Neural cell (in vitro differentiated cells): Measurements from ENCODE around the gene CAPN13. TPM values are rescaled to one million over a fixed set of nuclear protein-coding genes. Genes with fewer than 3 reads are reported as not detected.

Experiments used
- H2AFZ ChIP-seq: fragments of 200-600, 300-800 bp; sonication (generic), shearing (Covaris generic); 2 replicates; pipeline ENCODE4 v1.6.0; 2014; ENCODE audit warnings: low read depth, mild to moderate bottlenecking, antibody characterized with exemption, low read length, moderate library complexity
- H3F3A ChIP-seq: fragments of 200-600 bp; shearing (Covaris generic); 2 replicates; pipeline ENCODE4 v1.6.1; 2016; ENCODE audit warnings: mild to moderate bottlenecking, moderate library complexity, mixed read lengths, antibody characterized with exemption, low read length; ENCODE audit not compliant: insufficient read depth, poor library complexity, severe bottlenecking
- H3K27ac ChIP-seq: fragments of 200-600, 300-800 bp; sonication (generic), shearing (Covaris generic); 2 replicates; pipeline ENCODE4 v1.5.1; 2014; ENCODE audit warnings: mild to moderate bottlenecking, low read length, moderate library complexity
- H3K27me3 ChIP-seq: fragments of 300-800, 200-600 bp; sonication (generic), shearing (Covaris generic); 2 replicates; pipeline ENCODE4 v1.6.0; 2014; ENCODE audit warnings: mild to moderate bottlenecking, low read depth, low read length, moderate library complexity; ENCODE audit not compliant: insufficient read depth
- H3K36me3 ChIP-seq: fragments of 300-800, 200-600 bp; sonication (generic), shearing (Covaris generic); 2 replicates; pipeline ENCODE4 v1.5.1; 2014; ENCODE audit warnings: mild to moderate bottlenecking, antibody characterized with exemption, low read length, moderate library complexity; ENCODE audit not compliant: insufficient read depth
- H3K4me2 ChIP-seq: fragments of 300-800, 200-600 bp; sonication (generic), shearing (Covaris generic); 2 replicates; pipeline ENCODE4 v1.6.0; 2014; ENCODE audit warnings: mild to moderate bottlenecking, low read length
- H3K4me3 ChIP-seq: fragments of 300-800, 200-600 bp; sonication (generic), shearing (Covaris generic); 2 replicates; pipeline ENCODE4 v1.5.1; 2014; ENCODE audit warnings: mild to moderate bottlenecking, low read length, moderate library complexity
- H3K79me2 ChIP-seq: fragments of 200-600 bp; shearing (Covaris generic); replicated peaks from 2 replicates; pipeline ENCODE4 v1.6.0; 2014; ENCODE audit warnings: mild to moderate bottlenecking, low read length, moderate library complexity; ENCODE audit not compliant: insufficient read depth
- H3K9ac ChIP-seq: fragments of 300-800, 200-600 bp; sonication (generic), shearing (Covaris generic); 2 replicates; pipeline ENCODE4 v1.6.1; 2016; ENCODE audit warnings: mild to moderate bottlenecking, low read length, mixed read lengths
- H3K9me2 ChIP-seq: fragments of 200-600 bp; shearing (Covaris generic); 2 replicates; pipeline ENCODE4 v1.6.1; 2016; ENCODE audit warnings: mild to moderate bottlenecking, low read length, mixed read lengths; ENCODE audit not compliant: insufficient read depth
- H3K9me3 ChIP-seq: fragments of 200-600, 300-800 bp; sonication (generic), shearing (Covaris generic); 2 replicates; pipeline ENCODE4 v1.6.1; 2016; ENCODE audit warnings: mild to moderate bottlenecking, mixed run types, low read length, moderate library complexity, mixed read lengths
- H4K20me1 ChIP-seq: fragments of 200-600 bp; shearing (Covaris generic); 2 replicates; pipeline ENCODE4 v1.6.1; 2016; ENCODE audit warnings: mild to moderate bottlenecking, mixed run types; ENCODE audit not compliant: insufficient read depth
- EP300 ChIP-seq: fragments of 450-650 bp; conservative IDR thresholded peaks from 2 replicates; pipeline ENCODE4 v1.6.1; 2014; ENCODE audit warnings: antibody characterized with exemption, mild to moderate bottlenecking, moderate library complexity; ENCODE audit not compliant: poor library complexity, severe bottlenecking
- EZH2 ChIP-seq: fragments of 200-600, 300-800 bp; shearing (Covaris generic), sonication (generic); IDR thresholded peaks from 2 replicates; pipeline ENCODE4 v1.6.1; 2014; ENCODE audit warnings: antibody characterized with exemption, low read length, borderline replicate concordance, mild to moderate bottlenecking; ENCODE audit not compliant: insufficient read depth, poor library complexity, severe bottlenecking
- MXI1 ChIP-seq: fragments of 450-650 bp; conservative IDR thresholded peaks from 2 replicates; pipeline ENCODE4 v1.6.1; 2014; ENCODE audit warnings: antibody characterized with exemption, mild to moderate bottlenecking; ENCODE audit not compliant: poor library complexity, severe bottlenecking
- POLR2AphosphoS5 ChIP-seq: IDR thresholded peaks from 2 replicates; pipeline ENCODE4 v1.6.1; 2012
- RAD21 ChIP-seq: fragments of 450-650 bp; conservative IDR thresholded peaks from 2 replicates; pipeline ENCODE4 v1.6.1; 2014; ENCODE audit warnings: antibody characterized with exemption, mild to moderate bottlenecking, moderate library complexity
- SMC3 ChIP-seq: fragments of 450-650 bp; conservative IDR thresholded peaks from 2 replicates; pipeline ENCODE4 v1.6.1; 2014; ENCODE audit warnings: antibody characterized with exemption, mild to moderate bottlenecking, moderate library complexity; ENCODE audit not compliant: poor library complexity
- TAF1 ChIP-seq: IDR thresholded peaks from 2 replicates; pipeline ENCODE4 v1.6.1; 2012; ENCODE audit warnings: low read depth
- polyA plus RNA-seq: library from polyadenylated mRNA; depleted of rRNA; stranded (reverse); fragments of >200 nt; gene quantifications from 2 replicates; pipeline ENCODE4 v1.2.3, GENCODE V29; 2014
- TF ChIP-seq, protein P1 (sequence below): fragments of 450-650 bp; IDR thresholded peaks from 2 replicates; pipeline ENCODE4 v1.5.1; 2014; ENCODE audit warnings: antibody characterized with exemption, mild to moderate bottlenecking, moderate library complexity; ENCODE audit not compliant: poor library complexity, severe bottlenecking
- TF ChIP-seq, protein P2 (sequence below): IDR thresholded peaks from 2 replicates; pipeline ENCODE4 v1.6.1; 2012; ENCODE audit warnings: borderline replicate concordance

Gene CAPN13
- polyA plus RNA-seq, 1 donor from 2014 or later, result not detected

DNA sequence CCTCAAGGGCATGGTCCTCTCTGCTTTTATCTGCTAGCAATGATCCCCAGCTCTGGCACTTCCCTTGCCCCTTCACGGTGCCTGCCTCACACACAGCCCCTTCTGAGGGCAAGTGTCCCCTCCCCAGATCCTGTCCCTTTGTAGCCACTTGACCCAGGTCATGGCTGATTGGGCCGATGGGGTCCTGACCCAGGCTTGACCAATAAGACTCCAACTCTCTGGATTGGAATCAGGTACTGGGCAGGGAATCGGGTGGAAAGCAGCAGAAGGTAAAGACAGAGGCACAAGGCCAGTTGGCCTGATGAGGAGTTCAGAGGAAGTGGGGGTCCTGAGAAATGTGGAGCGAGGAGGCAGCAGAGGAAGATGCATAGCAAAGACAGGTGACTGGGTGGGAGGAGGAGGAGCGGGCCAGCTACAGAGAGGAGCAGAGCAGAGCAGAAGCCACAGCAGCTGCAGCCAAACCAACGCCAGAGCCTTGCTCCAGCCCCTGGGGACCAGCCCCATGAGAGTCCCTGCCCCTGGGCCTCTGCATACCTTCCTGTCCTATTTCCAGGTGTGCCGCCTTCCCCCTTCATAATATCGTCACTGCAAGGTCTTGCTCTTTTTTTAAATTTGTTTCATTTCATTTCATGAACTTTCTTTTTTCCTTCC lies 39.1 kb downstream of the CAPN13 start:
- Histone ChIP-seq H3K79me2 (no peaks in the 10 kb centered on the region), H3K9ac (no peak overlapping the region), H3K36me3 (no peaks in the 10 kb centered on the region), H3K27ac (no peak overlapping the region), H3K9me2 (no peaks in the 10 kb centered on the region), H2AFZ (no peak overlapping the region), H3K27me3 (no peaks in the 10 kb centered on the region), H4K20me1 (no peaks in the 10 kb centered on the region), H3K4me2 (no peak overlapping the region), H3K4me3 (no peak overlapping the region), H3K9me3 (no peaks in the 10 kb centered on the region), H3F3A (no peaks in the 10 kb centered on the region)
- TF ChIP-seq EP300, result no peak

DNA sequence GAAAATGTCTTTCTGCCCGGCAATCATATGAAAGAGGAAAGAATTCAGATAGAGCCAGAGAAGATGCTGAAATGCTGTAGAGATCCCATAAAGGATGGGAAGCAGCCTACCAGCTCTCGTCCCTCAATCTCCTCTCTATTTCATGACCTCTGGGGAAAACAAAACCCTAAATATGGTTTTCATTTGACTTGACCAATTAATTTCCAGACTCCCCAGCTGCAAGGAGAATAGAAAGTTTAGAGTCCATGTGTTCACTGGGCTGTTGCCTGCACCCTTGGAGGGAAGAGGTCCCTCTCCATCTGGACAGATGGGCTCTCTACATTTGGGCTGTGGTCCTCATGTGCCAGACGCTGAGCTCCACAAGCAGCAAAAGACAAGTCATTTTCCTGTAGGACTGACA lies 40.6 kb downstream of the CAPN13 start:
- Histone ChIP-seq H3K9ac (no peak overlapping the region), H3K4me3 (no peak overlapping the region), H4K20me1 (no peaks in the 10 kb centered on the region), H3K79me2 (no peaks in the 10 kb centered on the region), H3K9me2 (no peaks in the 10 kb centered on the region), H2AFZ (no peak overlapping the region), H3F3A (no peaks in the 10 kb centered on the region), H3K4me2 (no peak overlapping the region), H3K9me3 (no peaks in the 10 kb centered on the region), H3K36me3 (no peaks in the 10 kb centered on the region), H3K27me3 (no peaks in the 10 kb centered on the region), H3K27ac (no peak overlapping the region)
- no peak for TF ChIP-seq EP300
- TF ChIP-seq, protein P1, sequence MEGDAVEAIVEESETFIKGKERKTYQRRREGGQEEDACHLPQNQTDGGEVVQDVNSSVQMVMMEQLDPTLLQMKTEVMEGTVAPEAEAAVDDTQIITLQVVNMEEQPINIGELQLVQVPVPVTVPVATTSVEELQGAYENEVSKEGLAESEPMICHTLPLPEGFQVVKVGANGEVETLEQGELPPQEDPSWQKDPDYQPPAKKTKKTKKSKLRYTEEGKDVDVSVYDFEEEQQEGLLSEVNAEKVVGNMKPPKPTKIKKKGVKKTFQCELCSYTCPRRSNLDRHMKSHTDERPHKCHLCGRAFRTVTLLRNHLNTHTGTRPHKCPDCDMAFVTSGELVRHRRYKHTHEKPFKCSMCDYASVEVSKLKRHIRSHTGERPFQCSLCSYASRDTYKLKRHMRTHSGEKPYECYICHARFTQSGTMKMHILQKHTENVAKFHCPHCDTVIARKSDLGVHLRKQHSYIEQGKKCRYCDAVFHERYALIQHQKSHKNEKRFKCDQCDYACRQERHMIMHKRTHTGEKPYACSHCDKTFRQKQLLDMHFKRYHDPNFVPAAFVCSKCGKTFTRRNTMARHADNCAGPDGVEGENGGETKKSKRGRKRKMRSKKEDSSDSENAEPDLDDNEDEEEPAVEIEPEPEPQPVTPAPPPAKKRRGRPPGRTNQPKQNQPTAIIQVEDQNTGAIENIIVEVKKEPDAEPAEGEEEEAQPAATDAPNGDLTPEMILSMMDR, result no peak
- no peak for TF ChIP-seq SMC3
- TF ChIP-seq MXI1, result no peak
- TF ChIP-seq RAD21, result no peak
- no peak for TF ChIP-seq TAF1
- TF ChIP-seq EZH2, result no peak
- no peak for TF ChIP-seq POLR2AphosphoS5

DNA sequence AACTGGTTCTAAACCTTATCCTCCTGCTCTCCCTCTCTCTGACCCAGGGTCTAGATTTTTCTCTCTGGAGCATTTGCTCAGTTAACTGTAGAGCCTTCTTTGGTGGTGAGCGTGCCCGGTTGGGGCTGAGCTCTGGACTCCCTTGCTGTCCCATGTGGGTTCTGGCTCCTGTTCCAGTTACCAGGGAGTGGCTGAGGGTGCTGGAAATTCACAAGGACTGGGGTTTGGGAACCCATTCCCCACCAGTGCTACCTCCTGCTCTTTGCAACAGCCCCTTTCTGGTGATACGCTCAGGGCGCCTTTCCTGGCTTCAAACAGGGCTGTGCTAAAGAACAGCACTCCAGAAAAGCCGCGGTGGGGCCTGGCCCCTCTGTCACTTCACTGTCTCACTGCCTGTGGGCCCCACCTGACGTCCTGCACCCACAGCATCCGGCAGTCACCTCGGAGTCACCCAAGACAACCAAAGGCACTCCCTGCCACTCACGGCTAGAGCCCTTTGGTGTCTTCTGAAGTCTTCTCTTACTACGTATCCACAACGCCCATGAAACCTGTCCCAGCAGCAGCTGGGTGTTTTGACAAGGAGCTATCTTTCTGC lies 41.3 kb downstream of the CAPN13 start:
- H3K4me2 ChIP-seq, result no peak overlapping the region
- no peak overlapping the region for H3K4me3 ChIP-seq
- H3K36me3 ChIP-seq, result no peaks in the 10 kb centered on the region
- TF ChIP-seq RAD21 (no peak), SMC3 (no peak), EZH2 (no peak), MXI1 (no peak), EP300 (no peak), POLR2AphosphoS5 (no peak), TAF1 (no peak)
- TF ChIP-seq, protein P1, result no peak
- TF ChIP-seq, protein P2, sequence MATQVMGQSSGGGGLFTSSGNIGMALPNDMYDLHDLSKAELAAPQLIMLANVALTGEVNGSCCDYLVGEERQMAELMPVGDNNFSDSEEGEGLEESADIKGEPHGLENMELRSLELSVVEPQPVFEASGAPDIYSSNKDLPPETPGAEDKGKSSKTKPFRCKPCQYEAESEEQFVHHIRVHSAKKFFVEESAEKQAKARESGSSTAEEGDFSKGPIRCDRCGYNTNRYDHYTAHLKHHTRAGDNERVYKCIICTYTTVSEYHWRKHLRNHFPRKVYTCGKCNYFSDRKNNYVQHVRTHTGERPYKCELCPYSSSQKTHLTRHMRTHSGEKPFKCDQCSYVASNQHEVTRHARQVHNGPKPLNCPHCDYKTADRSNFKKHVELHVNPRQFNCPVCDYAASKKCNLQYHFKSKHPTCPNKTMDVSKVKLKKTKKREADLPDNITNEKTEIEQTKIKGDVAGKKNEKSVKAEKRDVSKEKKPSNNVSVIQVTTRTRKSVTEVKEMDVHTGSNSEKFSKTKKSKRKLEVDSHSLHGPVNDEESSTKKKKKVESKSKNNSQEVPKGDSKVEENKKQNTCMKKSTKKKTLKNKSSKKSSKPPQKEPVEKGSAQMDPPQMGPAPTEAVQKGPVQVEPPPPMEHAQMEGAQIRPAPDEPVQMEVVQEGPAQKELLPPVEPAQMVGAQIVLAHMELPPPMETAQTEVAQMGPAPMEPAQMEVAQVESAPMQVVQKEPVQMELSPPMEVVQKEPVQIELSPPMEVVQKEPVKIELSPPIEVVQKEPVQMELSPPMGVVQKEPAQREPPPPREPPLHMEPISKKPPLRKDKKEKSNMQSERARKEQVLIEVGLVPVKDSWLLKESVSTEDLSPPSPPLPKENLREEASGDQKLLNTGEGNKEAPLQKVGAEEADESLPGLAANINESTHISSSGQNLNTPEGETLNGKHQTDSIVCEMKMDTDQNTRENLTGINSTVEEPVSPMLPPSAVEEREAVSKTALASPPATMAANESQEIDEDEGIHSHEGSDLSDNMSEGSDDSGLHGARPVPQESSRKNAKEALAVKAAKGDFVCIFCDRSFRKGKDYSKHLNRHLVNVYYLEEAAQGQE, result no peak
- H3K9me3 ChIP-seq, result no peaks in the 10 kb centered on the region
- H3K9me2 ChIP-seq, result no peaks in the 10 kb centered on the region
- no peaks in the 10 kb centered on the region for H4K20me1 ChIP-seq
- no peak overlapping the region for H2AFZ ChIP-seq
- H3K79me2 ChIP-seq, result no peaks in the 10 kb centered on the region
- no peak overlapping the region for H3K9ac ChIP-seq
- no peak overlapping the region for H3K27ac ChIP-seq
- no peaks in the 10 kb centered on the region for H3F3A ChIP-seq
- H3K27me3 ChIP-seq, result no peaks in the 10 kb centered on the region
